Measurements from ENCODE around the gene RND2. TPM values are rescaled to one million over a fixed set of nuclear protein-coding genes. Genes with fewer than 3 reads are reported as not detected.

The RND2 gene
- total and polyA plus RNA-seq, 9 of the 15 experiments (the other 6 are each of a cell fraction or from before 2014, with no cell fraction given): 0.15 to 1.9 (median 0.98) TPM

GRCh38 chr17:42980274-42980765, 44.7 kb upstream of the RND2 start, which contains the start of gene RUNDC1 (continued):
- TF ChIP-seq CEBPZ (IDR thresholded peaks at IDR 0.05; ENCODE audit: borderline replicate concordance, low read depth, low read length) (no peak), ARID2 (IDR thresholded peaks at IDR 0.05) (no peak), DMBX1 (CRISPR knock-in tag; IDR thresholded peaks at IDR 0.05; ENCODE audit: borderline replicate concordance) (no peak), HMG20A (CRISPR knock-in tag; conservative IDR thresholded peaks at IDR 0.05) (no peak), MAFF (IDR thresholded peaks at IDR 0.05; ENCODE audit: low read length) (no peak), MTF1 (CRISPR knock-in tag; IDR thresholded peaks at IDR 0.05; ENCODE audit: borderline replicate concordance) (no peak), ZNF398 (CRISPR knock-in tag; IDR thresholded peaks at IDR 0.05) (no peak), NFE2 (IDR thresholded peaks at IDR 0.05; ENCODE audit: low read depth) (no peak), ZBTB49 (CRISPR knock-in tag; IDR thresholded peaks at IDR 0.05; ENCODE audit: borderline replicate concordance) (no peak), POLR2G (IDR thresholded peaks at IDR 0.05; ENCODE audit: low read depth, low read length) (peak; percentile 81), ZNF23 (CRISPR knock-in tag; IDR thresholded peaks at IDR 0.05) (no peak), RBM14 (IDR thresholded peaks at IDR 0.05; ENCODE audit: borderline replicate concordance, insufficient read depth, low read depth, low read length) (no peak), ZNF444 (CRISPR knock-in tag; IDR thresholded peaks at IDR 0.05) (no peak), NRF1 (conservative IDR thresholded peaks at IDR 0.05 in 1 of 2, IDR thresholded peaks at IDR 0.05 in 1 of 2) (no peak), MITF (IDR thresholded peaks at IDR 0.05) (no peak), ZNF431 (CRISPR knock-in tag; IDR thresholded peaks at IDR 0.05) (no peak), TAF1 (IDR thresholded peaks at IDR 0.05; ENCODE audit: control insufficient read depth, extremely low read depth, insufficient read depth, low read length, severe bottlenecking) (peak; percentile 38), TAF9B (IDR thresholded peaks at IDR 0.05; ENCODE audit: partially characterized antibody) (no peak)

Data from K562 (cell line).